KMS-11 (cell line): Measurements from ENCODE around the gene DCAF5.

Source experiments
- H2AFZ ChIP-seq: fragments of 200-600 bp; sonication (generic); 2 replicates; pipeline ENCODE4 v1.6.1; 2016; ENCODE audit warnings: antibody characterized with exemption, mixed run types, low read depth
- H3K27ac ChIP-seq: fragments of 200-600 bp; sonication (generic); 2 replicates; pipeline ENCODE4 v1.6.1; 2016; ENCODE audit warnings: mild to moderate bottlenecking, mixed run types
- H3K27me3 ChIP-seq: fragments of 200-600 bp; sonication (generic); 2 replicates; pipeline ENCODE4 v1.6.1; 2017; ENCODE audit warnings: mild to moderate bottlenecking, low read depth, mixed run types, moderate library complexity; ENCODE audit not compliant: insufficient read depth
- H3K36me3 ChIP-seq: fragments of 200-600 bp; sonication (generic); 2 replicates; pipeline ENCODE4 v1.6.1; 2017; ENCODE audit warnings: mild to moderate bottlenecking, mixed run types; ENCODE audit not compliant: insufficient read depth
- H3K4me1 ChIP-seq: fragments of 200-600 bp; sonication (generic); 2 replicates; pipeline ENCODE4 v1.6.1; 2016; ENCODE audit warnings: mild to moderate bottlenecking, low read depth, mixed run types; ENCODE audit not compliant: poor library complexity, severe bottlenecking
- H3K4me2 ChIP-seq: fragments of 200-600 bp; sonication (generic); 2 replicates; pipeline ENCODE4 v1.7.0; 2016; ENCODE audit warnings: mild to moderate bottlenecking, mixed run types
- H3K4me3 ChIP-seq: fragments of 200-600 bp; sonication (generic); IDR thresholded peaks from 2 replicates; pipeline ENCODE4 v1.6.1; 2017; ENCODE audit warnings: low read depth, low read length, mixed read lengths; ENCODE audit not compliant: insufficient read depth
- H3K79me2 ChIP-seq: fragments of 200-600 bp; sonication (generic); 2 replicates; pipeline ENCODE4 v1.6.1; 2016; ENCODE audit warnings: low read depth, mixed run types; ENCODE audit not compliant: insufficient read depth
- H3K9ac ChIP-seq: fragments of 200-600 bp; sonication (generic); 2 replicates; pipeline ENCODE4 v1.6.1; 2016; ENCODE audit warnings: mild to moderate bottlenecking, mixed run types
- H4K20me1 ChIP-seq: fragments of 200-600 bp; sonication (generic); 2 replicates; pipeline ENCODE4 v1.6.1; 2016; ENCODE audit warnings: mild to moderate bottlenecking, mixed run types; ENCODE audit not compliant: insufficient read depth
- TF ChIP-seq, protein P1 (sequence below): fragments of 200-600 bp; sonication (generic); conservative IDR thresholded peaks from 2 replicates; pipeline ENCODE4 v1.6.1; 2017; ENCODE audit warnings: low read depth, mild to moderate bottlenecking, antibody characterized with exemption, low read length, moderate library complexity, mixed read lengths

Gene DCAF5

DNA sequence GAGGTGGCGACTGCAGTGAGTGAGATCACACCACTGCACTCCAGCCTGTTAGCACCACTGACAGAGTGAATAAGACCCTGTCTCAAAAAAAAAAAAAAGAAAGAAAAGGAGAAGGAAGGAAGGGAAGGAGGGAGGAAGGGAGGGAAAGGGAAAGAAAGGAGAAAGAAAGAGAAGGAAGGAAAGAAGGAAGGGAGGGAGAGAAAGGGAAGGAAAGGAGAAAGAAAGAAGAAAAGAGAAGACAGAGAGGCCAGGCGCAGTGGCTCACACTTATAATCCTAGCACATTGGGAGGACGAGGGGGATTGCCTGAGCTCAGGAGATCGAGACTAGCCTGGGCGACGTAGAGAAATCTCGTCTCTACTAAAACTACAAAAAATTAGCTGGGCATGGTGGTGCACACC, 13.2 kb downstream of the DCAF5 start:
- H4K20me1 ChIP-seq: no peaks in the 10 kb centered on the region
- H3K4me2 ChIP-seq: no peak overlapping the region
- H3K27me3 ChIP-seq: no peaks in the 10 kb centered on the region
- H3K4me1 ChIP-seq: peaks cover 10% of the 10 kb centered on the region
- TF ChIP-seq, protein P1, sequence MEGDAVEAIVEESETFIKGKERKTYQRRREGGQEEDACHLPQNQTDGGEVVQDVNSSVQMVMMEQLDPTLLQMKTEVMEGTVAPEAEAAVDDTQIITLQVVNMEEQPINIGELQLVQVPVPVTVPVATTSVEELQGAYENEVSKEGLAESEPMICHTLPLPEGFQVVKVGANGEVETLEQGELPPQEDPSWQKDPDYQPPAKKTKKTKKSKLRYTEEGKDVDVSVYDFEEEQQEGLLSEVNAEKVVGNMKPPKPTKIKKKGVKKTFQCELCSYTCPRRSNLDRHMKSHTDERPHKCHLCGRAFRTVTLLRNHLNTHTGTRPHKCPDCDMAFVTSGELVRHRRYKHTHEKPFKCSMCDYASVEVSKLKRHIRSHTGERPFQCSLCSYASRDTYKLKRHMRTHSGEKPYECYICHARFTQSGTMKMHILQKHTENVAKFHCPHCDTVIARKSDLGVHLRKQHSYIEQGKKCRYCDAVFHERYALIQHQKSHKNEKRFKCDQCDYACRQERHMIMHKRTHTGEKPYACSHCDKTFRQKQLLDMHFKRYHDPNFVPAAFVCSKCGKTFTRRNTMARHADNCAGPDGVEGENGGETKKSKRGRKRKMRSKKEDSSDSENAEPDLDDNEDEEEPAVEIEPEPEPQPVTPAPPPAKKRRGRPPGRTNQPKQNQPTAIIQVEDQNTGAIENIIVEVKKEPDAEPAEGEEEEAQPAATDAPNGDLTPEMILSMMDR: no peak
- peaks cover 8% of the 10 kb centered on the region; the same call in 1 of the 2 replicates for H3K79me2 ChIP-seq
- no peak overlapping the region for H3K9ac ChIP-seq
- H2AFZ ChIP-seq: no peak overlapping the region
- no peak overlapping the region for H3K4me3 ChIP-seq
- no peak overlapping the region for H3K27ac ChIP-seq
- no peaks in the 10 kb centered on the region for H3K36me3 ChIP-seq

DNA sequence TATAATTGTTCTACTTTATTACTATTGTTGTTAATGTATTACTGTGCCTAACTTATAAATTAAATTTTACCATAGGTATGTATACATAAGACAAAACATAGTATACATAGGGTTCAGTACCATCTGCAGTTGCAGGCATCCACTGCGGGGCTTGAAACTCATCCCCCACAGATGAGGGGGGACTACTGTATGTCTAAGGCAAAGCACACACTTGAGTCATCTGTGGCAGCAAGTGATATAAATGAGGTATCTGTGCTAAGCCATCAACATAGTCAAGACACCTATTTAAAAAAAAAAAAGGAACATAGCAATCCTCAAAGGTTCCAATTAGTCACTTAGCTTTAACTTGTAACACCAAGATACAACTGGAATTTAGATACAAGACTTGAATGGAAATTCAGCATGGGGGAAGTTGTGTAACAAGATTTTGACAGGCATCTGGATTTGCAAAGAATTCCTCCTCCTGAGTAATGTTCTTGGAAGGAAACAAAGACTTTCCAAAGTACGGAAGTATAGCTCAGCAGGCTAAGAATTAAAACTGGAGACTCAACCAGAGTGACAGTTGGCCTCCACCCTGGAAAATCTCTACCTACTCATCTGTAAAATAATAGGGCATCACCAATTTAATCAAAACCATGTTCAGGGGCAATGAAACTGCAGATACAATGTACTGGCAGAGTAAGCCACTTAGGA, 14.9 kb downstream of the DCAF5 start:
- Histone ChIP-seq H2AFZ (no peak overlapping the region), H4K20me1 (no peaks in the 10 kb centered on the region), H3K4me2 (peak overlapping the region; percentile 17; the same call in 1 of the 2 replicates), H3K27me3 (no peaks in the 10 kb centered on the region), H3K4me3 (no peak overlapping the region), H3K27ac (no peak overlapping the region), H3K79me2 (peaks cover 8% of the 10 kb centered on the region; the same call in 1 of the 2 replicates), H3K36me3 (no peaks in the 10 kb centered on the region), H3K4me1 (peaks cover 10% of the 10 kb centered on the region), H3K9ac (no peak overlapping the region)
- TF ChIP-seq, protein P1: no peak

DNA sequence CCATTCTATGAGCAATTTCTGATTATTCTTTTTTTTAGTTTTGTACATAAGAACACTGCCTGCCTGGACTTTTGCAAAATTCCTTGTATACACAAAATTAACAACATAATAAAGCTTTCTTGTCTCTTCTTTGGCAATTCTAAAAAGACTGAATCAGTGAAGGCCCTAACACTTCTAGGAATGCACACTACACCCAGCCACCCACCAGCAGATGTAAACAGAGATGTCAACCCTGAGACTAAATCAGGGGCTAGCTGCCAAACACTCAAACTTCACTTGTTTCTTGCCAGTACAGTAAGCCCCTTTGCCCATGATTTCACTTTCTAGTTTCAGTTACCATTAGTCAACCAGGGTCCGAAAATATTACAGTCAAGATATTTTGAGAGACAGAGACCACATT, 15.5 kb downstream of the DCAF5 start:
- no peak overlapping the region for H2AFZ ChIP-seq
- H3K27me3 ChIP-seq: no peaks in the 10 kb centered on the region
- H3K27ac ChIP-seq: no peak overlapping the region
- TF ChIP-seq, protein P1: no peak
- no peak overlapping the region for H3K4me3 ChIP-seq
- H3K4me1 ChIP-seq: peaks cover 10% of the 10 kb centered on the region
- peak overlapping the region; percentile 17; the same call in 1 of the 2 replicates for H3K4me2 ChIP-seq
- H3K79me2 ChIP-seq: peaks cover 8% of the 10 kb centered on the region; the same call in 1 of the 2 replicates
- no peaks in the 10 kb centered on the region for H4K20me1 ChIP-seq
- H3K9ac ChIP-seq: no peak overlapping the region
- H3K36me3 ChIP-seq: no peaks in the 10 kb centered on the region

DNA sequence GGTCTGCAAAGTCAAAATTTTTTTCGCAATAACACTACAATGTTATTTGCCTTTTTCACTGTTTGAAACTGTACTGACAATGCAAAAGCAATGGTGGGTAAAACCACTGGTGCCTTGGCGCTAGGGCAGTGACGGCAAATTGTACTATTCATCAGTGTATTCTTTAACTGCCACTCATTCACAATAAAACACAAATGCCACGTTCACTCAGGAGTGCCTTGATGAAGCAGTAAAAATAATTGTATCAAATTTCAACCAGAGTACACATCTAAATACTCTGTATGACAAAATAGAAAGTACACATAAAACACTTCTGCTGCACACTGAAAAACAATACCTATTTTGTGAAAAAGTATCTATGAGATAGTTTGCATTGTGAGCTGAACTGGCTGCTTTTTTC, 17.8 kb downstream of the DCAF5 start:
- no peak overlapping the region for H3K9ac ChIP-seq
- H3K4me2 ChIP-seq: no peak overlapping the region
- H2AFZ ChIP-seq: no peak overlapping the region
- no peak overlapping the region for H3K27ac ChIP-seq
- TF ChIP-seq, protein P1: no peak
- H3K79me2 ChIP-seq: peaks cover 15% of the 10 kb centered on the region; the same call in 1 of the 2 replicates
- H3K36me3 ChIP-seq: no peaks in the 10 kb centered on the region
- no peak overlapping the region for H3K4me3 ChIP-seq
- H4K20me1 ChIP-seq: no peaks in the 10 kb centered on the region
- H3K4me1 ChIP-seq: peaks cover 22% of the 10 kb centered on the region
- H3K27me3 ChIP-seq: no peaks in the 10 kb centered on the region
